Measurements from ENCODE around the gene RHOXF2.

The RHOXF2 gene

GRCh38 chrX:120200851-120201250 is 42.4 kb downstream of the RHOXF2 start:
- no peak for DNase-seq (ENCODE audit: low read depth in 2 of 2)

GRCh38 chrX:120205816-120206753 is 47.7 kb downstream of the RHOXF2 start:
- DNase-seq (ENCODE audit: low read depth in 2 of 2) = no peak

- no peak for DNase-seq (ENCODE audit: low read depth in 2 of 2)
These were observed 48.7 kb downstream of the RHOXF2 start for GRCh38 chrX:120207009-120207605.

- DNase-seq (ENCODE audit: low read depth in 2 of 2) = peak; percentile 5 to 19
These were observed 55.2 kb downstream of the RHOXF2 start for GRCh38 chrX:120213438-120214265.

Data from stimulated activated CD8-positive, alpha-beta memory T cell treated with anti-CD3 and anti-CD28 coated beads, Interleukin-7, amount 100 ng/mL, for 1 hour (primary cell).